PFSK-1 (cell line): ENCODE results near the gene GLRB. TPM values are rescaled to one million over a fixed set of nuclear protein-coding genes. Genes with fewer than 3 reads are reported as not detected.

Experiments used
- FOXP2 ChIP-seq: optimal IDR thresholded peaks from 2 replicates; pipeline ENCODE3; 2011; ENCODE audit warnings: borderline replicate concordance, control low read depth, inconsistent platforms; ENCODE audit not compliant: insufficient read depth; ENCODE audit errors: extremely low read length, extremely low read depth
- POLR2AphosphoS5 ChIP-seq: IDR thresholded peaks from 2 replicates; pipeline ENCODE4 v1.6.1; 2012; ENCODE audit warnings: low read depth, mild to moderate bottlenecking, control low read depth, low read length, moderate library complexity
- SIN3A ChIP-seq: IDR thresholded peaks from 2 replicates; pipeline ENCODE4 v1.6.1; 2012; ENCODE audit warnings: mild to moderate bottlenecking, low read length, moderate library complexity, borderline replicate concordance; ENCODE audit not compliant: insufficient read depth
- TAF1 ChIP-seq: IDR thresholded peaks from 2 replicates; pipeline ENCODE4 v1.6.1; 2012; ENCODE audit warnings: low read length, control low read depth, borderline replicate concordance; ENCODE audit not compliant: insufficient read depth
- polyA plus RNA-seq: library from polyadenylated mRNA; unstranded; fragments of >200 nt; gene quantifications from one replicate; pipeline ENCODE4 v1.2.1, GENCODE V29; 2012; ENCODE audit warnings: low read depth, missing spikeins; ENCODE audit not compliant: insufficient read length
- TF ChIP-seq, protein P1 (sequence below), 2 experiments: IDR thresholded peaks; 2 replicates each; pipeline versions ENCODE4 v1.6.1 to v1.8.0; 2011 to 2012; ENCODE audit warnings: low read depth in 2 of 2, low read length in 2 of 2, control low read depth in 1 of 2, inconsistent platforms in 1 of 2, mild to moderate bottlenecking in 1 of 2, moderate library complexity in 1 of 2; ENCODE audit not compliant: insufficient read depth in 1 of 2

Gene GLRB
- 12.1 TPM for polyA plus RNA-seq

GRCh38 chr4:157075811-157076577 lies at the start of gene GLRB:
Gene GLRB, plus strand, starts transcription at chr4:157076150. Its CDS starts 1,875 bp downstream, at chr4:157078025.
- TF ChIP-seq, protein P1, sequence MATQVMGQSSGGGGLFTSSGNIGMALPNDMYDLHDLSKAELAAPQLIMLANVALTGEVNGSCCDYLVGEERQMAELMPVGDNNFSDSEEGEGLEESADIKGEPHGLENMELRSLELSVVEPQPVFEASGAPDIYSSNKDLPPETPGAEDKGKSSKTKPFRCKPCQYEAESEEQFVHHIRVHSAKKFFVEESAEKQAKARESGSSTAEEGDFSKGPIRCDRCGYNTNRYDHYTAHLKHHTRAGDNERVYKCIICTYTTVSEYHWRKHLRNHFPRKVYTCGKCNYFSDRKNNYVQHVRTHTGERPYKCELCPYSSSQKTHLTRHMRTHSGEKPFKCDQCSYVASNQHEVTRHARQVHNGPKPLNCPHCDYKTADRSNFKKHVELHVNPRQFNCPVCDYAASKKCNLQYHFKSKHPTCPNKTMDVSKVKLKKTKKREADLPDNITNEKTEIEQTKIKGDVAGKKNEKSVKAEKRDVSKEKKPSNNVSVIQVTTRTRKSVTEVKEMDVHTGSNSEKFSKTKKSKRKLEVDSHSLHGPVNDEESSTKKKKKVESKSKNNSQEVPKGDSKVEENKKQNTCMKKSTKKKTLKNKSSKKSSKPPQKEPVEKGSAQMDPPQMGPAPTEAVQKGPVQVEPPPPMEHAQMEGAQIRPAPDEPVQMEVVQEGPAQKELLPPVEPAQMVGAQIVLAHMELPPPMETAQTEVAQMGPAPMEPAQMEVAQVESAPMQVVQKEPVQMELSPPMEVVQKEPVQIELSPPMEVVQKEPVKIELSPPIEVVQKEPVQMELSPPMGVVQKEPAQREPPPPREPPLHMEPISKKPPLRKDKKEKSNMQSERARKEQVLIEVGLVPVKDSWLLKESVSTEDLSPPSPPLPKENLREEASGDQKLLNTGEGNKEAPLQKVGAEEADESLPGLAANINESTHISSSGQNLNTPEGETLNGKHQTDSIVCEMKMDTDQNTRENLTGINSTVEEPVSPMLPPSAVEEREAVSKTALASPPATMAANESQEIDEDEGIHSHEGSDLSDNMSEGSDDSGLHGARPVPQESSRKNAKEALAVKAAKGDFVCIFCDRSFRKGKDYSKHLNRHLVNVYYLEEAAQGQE (IDR thresholded peaks at IDR 0.05; ENCODE audit: insufficient read depth in 1 of 2, low read depth in 2 of 2, low read length in 2 of 2) = no peak
- TF ChIP-seq TAF1 = no peak
- TF ChIP-seq POLR2AphosphoS5 = no peak
- TF ChIP-seq SIN3A = no peak
- no peak for TF ChIP-seq FOXP2

GRCh38 chr4:157035471-157035870 lies 40.5 kb upstream of the GLRB start:
- TF ChIP-seq, protein P1 (IDR thresholded peaks at IDR 0.05; ENCODE audit: insufficient read depth in 1 of 2, low read depth in 2 of 2, low read length in 2 of 2) = no peak
- TF ChIP-seq FOXP2 (no peak), POLR2AphosphoS5 (no peak), SIN3A (no peak), TAF1 (no peak)

DNA sequence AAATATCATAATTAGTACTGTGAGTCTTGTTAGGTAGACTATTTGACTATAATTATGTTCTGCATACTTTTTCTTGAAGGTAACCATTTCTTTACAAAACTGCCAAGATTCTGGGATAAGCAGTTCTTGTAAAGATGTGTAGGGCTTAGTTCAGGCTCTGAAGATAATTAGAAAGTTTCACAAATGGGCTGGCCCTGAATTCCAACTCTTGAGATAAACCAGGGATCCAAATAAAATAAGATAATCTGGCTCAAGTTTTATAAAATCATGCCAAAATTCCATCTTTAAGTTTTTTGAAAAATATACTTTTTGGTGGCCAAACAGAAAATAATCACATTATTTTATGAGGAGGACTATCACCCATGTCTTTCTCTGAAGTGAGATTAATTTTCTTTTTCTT lies 35.5 kb upstream of the GLRB start:
- TF ChIP-seq FOXP2 (no peak), SIN3A (no peak), TAF1 (no peak), POLR2AphosphoS5 (no peak)
- TF ChIP-seq, protein P1 (IDR thresholded peaks at IDR 0.05; ENCODE audit: insufficient read depth in 1 of 2, low read depth in 2 of 2, low read length in 2 of 2) = no peak

GRCh38 chr4:157043131-157043530 lies 32.8 kb upstream of the GLRB start:
- TF ChIP-seq, protein P1 (IDR thresholded peaks at IDR 0.05; ENCODE audit: insufficient read depth in 1 of 2, low read depth in 2 of 2, low read length in 2 of 2) = no peak
- TF ChIP-seq POLR2AphosphoS5 = no peak
